ENCODE data around the gene KCNQ5. TPM values are rescaled to one million over a fixed set of nuclear protein-coding genes. Genes with fewer than 3 reads are reported as not detected.

Gene KCNQ5
- total RNA-seq, 1 donor from 2014 or later = 0.08 TPM

DNA sequence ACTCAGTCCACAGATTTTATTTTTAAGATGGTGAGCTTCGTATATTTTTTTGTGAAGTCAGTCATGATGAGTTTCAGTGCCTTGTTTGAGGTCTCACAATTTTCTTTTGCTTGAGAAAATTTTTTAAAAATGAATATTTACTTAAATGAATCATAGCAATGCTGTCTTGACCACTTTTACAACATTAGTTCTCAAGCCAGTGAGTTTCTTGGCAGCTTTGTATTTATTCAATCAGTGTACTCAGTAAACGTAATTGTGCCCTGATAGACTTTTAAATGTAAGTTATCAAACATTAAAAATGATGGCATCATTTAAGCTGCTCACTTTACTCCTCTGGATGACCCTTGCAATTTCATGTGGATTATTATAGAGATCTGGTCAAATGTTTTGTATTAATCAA, 342.1 kb downstream of the KCNQ5 start:
- Mint-ChIP-seq H3K27me3 (ENCODE audit: unreplicated experiment) (peaks cover 2% of the 10 kb centered on the region), H3K4me1 (ENCODE audit: unreplicated experiment) (no peaks in the 10 kb centered on the region), H3K27ac (ENCODE audit: unreplicated experiment) (no peak overlapping the region), H3K36me3 (ENCODE audit: low read depth, unreplicated experiment) (no peaks in the 10 kb centered on the region), H3K9me3 (ENCODE audit: unreplicated experiment) (no peaks in the 10 kb centered on the region), H3K4me3 (ENCODE audit: unreplicated experiment) (no peak overlapping the region)
- TF ChIP-seq, protein P1, sequence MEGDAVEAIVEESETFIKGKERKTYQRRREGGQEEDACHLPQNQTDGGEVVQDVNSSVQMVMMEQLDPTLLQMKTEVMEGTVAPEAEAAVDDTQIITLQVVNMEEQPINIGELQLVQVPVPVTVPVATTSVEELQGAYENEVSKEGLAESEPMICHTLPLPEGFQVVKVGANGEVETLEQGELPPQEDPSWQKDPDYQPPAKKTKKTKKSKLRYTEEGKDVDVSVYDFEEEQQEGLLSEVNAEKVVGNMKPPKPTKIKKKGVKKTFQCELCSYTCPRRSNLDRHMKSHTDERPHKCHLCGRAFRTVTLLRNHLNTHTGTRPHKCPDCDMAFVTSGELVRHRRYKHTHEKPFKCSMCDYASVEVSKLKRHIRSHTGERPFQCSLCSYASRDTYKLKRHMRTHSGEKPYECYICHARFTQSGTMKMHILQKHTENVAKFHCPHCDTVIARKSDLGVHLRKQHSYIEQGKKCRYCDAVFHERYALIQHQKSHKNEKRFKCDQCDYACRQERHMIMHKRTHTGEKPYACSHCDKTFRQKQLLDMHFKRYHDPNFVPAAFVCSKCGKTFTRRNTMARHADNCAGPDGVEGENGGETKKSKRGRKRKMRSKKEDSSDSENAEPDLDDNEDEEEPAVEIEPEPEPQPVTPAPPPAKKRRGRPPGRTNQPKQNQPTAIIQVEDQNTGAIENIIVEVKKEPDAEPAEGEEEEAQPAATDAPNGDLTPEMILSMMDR (IDR thresholded peaks at IDR 0.05; ENCODE audit: unreplicated experiment) = no peak
- no peak for DNase-seq (ENCODE audit: low spot score)

DNA sequence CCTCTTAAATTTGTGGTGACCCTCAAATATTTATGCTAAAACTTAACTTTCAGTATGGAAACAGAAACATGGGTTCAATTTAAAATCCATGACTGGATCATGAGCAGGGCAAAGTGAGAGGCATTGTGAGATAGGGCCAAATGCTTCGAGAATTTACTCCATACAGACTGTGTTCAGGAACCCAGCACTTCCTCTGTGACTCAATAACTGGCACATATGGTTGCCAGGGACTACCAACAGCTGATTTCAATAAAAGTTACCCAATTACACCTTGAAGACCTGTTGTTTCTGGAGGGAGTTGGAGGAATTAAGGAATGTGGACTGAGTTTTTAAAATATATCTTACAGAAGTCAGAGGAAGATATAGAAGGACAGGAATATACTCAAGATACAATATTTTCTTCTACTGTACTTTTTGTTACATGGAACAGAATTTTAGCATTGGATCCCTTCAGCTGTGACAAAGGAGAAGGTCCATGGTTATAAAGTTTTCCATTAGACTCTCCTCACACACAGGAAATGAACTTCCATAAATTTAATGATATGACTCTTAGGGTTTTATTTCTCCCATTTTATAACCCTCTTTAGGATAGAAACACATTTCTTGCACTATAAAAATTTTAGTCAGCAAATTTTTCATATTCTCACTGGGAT, 344.9 kb downstream of the KCNQ5 start:
- TF ChIP-seq, protein P1 (IDR thresholded peaks at IDR 0.05; ENCODE audit: unreplicated experiment) = no peak
- Mint-ChIP-seq H3K4me1 (ENCODE audit: unreplicated experiment) (no peaks in the 10 kb centered on the region), H3K36me3 (ENCODE audit: low read depth, unreplicated experiment) (no peaks in the 10 kb centered on the region), H3K9me3 (ENCODE audit: unreplicated experiment) (no peaks in the 10 kb centered on the region), H3K27ac (ENCODE audit: unreplicated experiment) (no peak overlapping the region), H3K27me3 (ENCODE audit: unreplicated experiment) (no peaks in the 10 kb centered on the region), H3K4me3 (ENCODE audit: unreplicated experiment) (no peak overlapping the region)
- DNase-seq (ENCODE audit: low spot score) = no peak

DNA sequence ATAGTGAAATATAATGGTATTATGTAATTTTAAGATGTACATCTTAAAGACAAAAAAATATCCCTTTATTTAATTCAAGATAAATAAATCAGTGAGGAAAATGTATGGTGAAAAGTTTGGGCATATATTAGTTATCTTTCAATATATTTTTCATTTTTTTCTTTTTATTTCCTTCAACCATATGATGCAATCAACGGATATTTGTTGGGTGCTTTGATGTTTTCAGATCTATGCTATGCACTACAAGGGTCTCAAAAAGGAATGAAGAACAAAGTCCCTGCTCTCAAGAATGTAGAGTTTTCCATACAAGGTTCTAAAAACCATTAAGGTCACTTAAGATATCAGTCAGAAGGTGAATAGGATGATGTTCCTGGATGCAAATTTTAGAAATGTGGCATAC, 345.5 kb downstream of the KCNQ5 start:
- Mint-ChIP-seq H3K27ac (ENCODE audit: unreplicated experiment) (no peak overlapping the region), H3K4me1 (ENCODE audit: unreplicated experiment) (no peaks in the 10 kb centered on the region), H3K4me3 (ENCODE audit: unreplicated experiment) (no peak overlapping the region), H3K27me3 (ENCODE audit: unreplicated experiment) (no peaks in the 10 kb centered on the region), H3K36me3 (ENCODE audit: low read depth, unreplicated experiment) (no peaks in the 10 kb centered on the region), H3K9me3 (ENCODE audit: unreplicated experiment) (no peaks in the 10 kb centered on the region)
- no peak for DNase-seq (ENCODE audit: low spot score)
- TF ChIP-seq, protein P1 (IDR thresholded peaks at IDR 0.05; ENCODE audit: unreplicated experiment) = no peak

DNA sequence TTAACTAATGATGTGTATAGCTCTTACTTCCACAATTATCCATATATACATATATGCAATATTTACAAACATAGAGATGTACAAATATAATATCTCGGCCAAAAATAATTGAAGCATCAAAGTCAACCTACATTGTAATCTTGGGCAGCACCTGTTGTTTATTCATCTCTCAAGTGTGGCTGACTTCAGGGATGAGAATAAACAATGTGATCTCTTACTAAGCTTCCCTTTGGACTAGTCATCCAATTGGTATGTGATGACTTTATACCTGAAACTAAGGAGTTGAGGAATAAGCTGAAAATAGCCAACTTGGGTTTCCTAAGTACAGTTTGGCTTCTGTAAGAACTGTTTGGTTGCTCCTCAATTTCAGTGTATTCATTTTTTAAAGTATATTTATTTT, 346.8 kb downstream of the KCNQ5 start:
- H3K27me3 Mint-ChIP-seq (ENCODE audit: unreplicated experiment) = no peaks in the 10 kb centered on the region
- no peaks in the 10 kb centered on the region for H3K4me1 Mint-ChIP-seq (ENCODE audit: unreplicated experiment)
- H3K36me3 Mint-ChIP-seq (ENCODE audit: low read depth, unreplicated experiment) = no peaks in the 10 kb centered on the region
- H3K9me3 Mint-ChIP-seq (ENCODE audit: unreplicated experiment) = no peaks in the 10 kb centered on the region
- TF ChIP-seq, protein P1 (IDR thresholded peaks at IDR 0.05; ENCODE audit: unreplicated experiment) = no peak
- no peak overlapping the region for H3K27ac Mint-ChIP-seq (ENCODE audit: unreplicated experiment)
- DNase-seq (ENCODE audit: low spot score) = no peak
- H3K4me3 Mint-ChIP-seq (ENCODE audit: unreplicated experiment) = no peak overlapping the region

DNA sequence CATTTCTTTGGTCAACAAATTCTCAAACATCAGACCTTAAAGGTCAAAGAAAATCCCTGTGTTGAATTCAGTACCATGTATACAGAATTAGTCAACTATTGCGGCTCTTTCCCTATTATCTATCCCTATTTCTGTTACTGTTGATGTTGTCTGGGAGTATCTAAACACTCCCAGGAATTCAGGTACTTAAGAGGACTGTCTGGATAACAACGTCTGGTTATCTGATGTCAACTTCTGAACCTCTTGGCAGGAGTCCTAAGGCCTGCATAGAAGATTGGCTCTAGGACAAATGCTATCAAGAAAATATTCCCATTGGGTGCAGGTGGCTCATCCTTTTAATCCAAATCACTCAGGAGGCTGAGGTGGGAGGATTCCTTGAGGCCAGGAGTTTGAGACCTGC, 347.8 kb downstream of the KCNQ5 start:
- Mint-ChIP-seq H3K27ac (ENCODE audit: unreplicated experiment) (no peak overlapping the region), H3K36me3 (ENCODE audit: low read depth, unreplicated experiment) (no peaks in the 10 kb centered on the region), H3K4me1 (ENCODE audit: unreplicated experiment) (no peaks in the 10 kb centered on the region), H3K4me3 (ENCODE audit: unreplicated experiment) (no peak overlapping the region), H3K9me3 (ENCODE audit: unreplicated experiment) (no peaks in the 10 kb centered on the region), H3K27me3 (ENCODE audit: unreplicated experiment) (no peaks in the 10 kb centered on the region)
- TF ChIP-seq, protein P1 (IDR thresholded peaks at IDR 0.05; ENCODE audit: unreplicated experiment) = no peak
- DNase-seq (ENCODE audit: low spot score) = no peak

Measured in endothelial cell (in vitro differentiated cells).